Natural killer cell (primary cell): Measurements from ENCODE around the gene EEPD1. TPM values are rescaled to one million over a fixed set of nuclear protein-coding genes. Genes with fewer than 3 reads are reported as not detected.

Source experiments
- ATAC-seq, 3 donors: fragments of 150-1000 bp in 2 of 3; fragments of 200-7000 bp in 1 of 3; cut with Tn5 transposase; 1 replicate in 1 of 3; 2 replicates in 2 of 3; pipeline ENCODE4 v1.10.0; 2021; ENCODE audit warnings: mild to moderate bottlenecking in 2 of 3, moderate library complexity in 2 of 3
- DNase-seq, 2 donors: peaks; one replicate each; pipeline versions ENCODE4 v3.0.0 to v3.0.0-alpha.2; 2013 to 2021; ENCODE audit warnings: mixed read lengths in 1 of 2
- H3K27ac ChIP-seq: one replicate; pipeline ENCODE4 v1.5.1; 2013; ENCODE audit warnings: mild to moderate bottlenecking, low read length
- H3K27me3 ChIP-seq: one replicate; pipeline ENCODE4 v1.6.1; 2013; ENCODE audit warnings: low read length; ENCODE audit not compliant: control insufficient read depth, insufficient read depth
- H3K36me3 ChIP-seq: one replicate; pipeline ENCODE4 v1.6.1; 2013; ENCODE audit warnings: low read length; ENCODE audit not compliant: control insufficient read depth, insufficient read depth
- H3K4me1 ChIP-seq: one replicate; pipeline ENCODE4 v1.6.1; 2013; ENCODE audit warnings: low read length; ENCODE audit not compliant: control insufficient read depth, insufficient read depth
- H3K4me3 ChIP-seq: one replicate; pipeline ENCODE4 v1.5.1; 2013; ENCODE audit warnings: low read length
- H3K9me3 ChIP-seq: one replicate; pipeline ENCODE4 v1.6.1; 2013; ENCODE audit warnings: low read length; ENCODE audit not compliant: control insufficient read depth, insufficient read depth
- H3K27ac Mint-ChIP-seq, 2 donors: one replicate each; pipeline ENCODE4 v1.8.0; 2022; ENCODE audit warnings: mild to moderate bottlenecking in 2 of 2, mixed read lengths in 2 of 2, moderate library complexity in 1 of 2
- H3K27me3 Mint-ChIP-seq, 2 donors: one replicate each; pipeline ENCODE4 v1.8.0; 2022; ENCODE audit warnings: low read depth in 2 of 2, mixed read lengths in 2 of 2
- H3K36me3 Mint-ChIP-seq: one replicate; pipeline ENCODE4 v1.8.0; 2022; ENCODE audit warnings: mixed read lengths
- H3K4me1 Mint-ChIP-seq, 2 donors: one replicate each; pipeline ENCODE4 v1.8.0; 2022; ENCODE audit warnings: mixed read lengths in 2 of 2
- H3K4me3 Mint-ChIP-seq: one replicate; pipeline ENCODE4 v1.8.0; 2022; ENCODE audit warnings: mild to moderate bottlenecking, moderate library complexity, mixed read lengths
- H3K9me3 Mint-ChIP-seq, 2 donors: one replicate each; pipeline ENCODE4 v1.8.0; 2022; ENCODE audit warnings: mixed read lengths in 2 of 2
- CTCF ChIP-seq: fragments of 200-600 bp; IDR thresholded peaks from one replicate; pipeline ENCODE4 v1.8.0; 2022; ENCODE audit warnings: antibody characterized with exemption
- WGBS: methylation state at CpG from one replicate; pipeline ENCODE4 v1.1.7; 2013; ENCODE audit warnings: missing lambda C conversion rate; ENCODE audit not compliant: insufficient coverage; 5-methylcytosine and 5-hydroxymethylcytosine counted together
- intact Hi-C: fragments of 100-400 bp; cut with micrococcal nuclease; formaldehyde crosslinking; loops from one replicate; pipeline ENCODE4 v1.14.2; 2022
- total RNA-seq, 4 donors: library from RNA; stranded (reverse); fragments of 120-200 nt in 1 of 4; gene quantifications; one replicate each; pipeline versions ENCODE4 v1.2.3 to v1.2.4, GENCODE V29; 2013 to 2022

EEPD1 gene
- total RNA-seq, 3 donors from 2014 or later (not counting 1 experiment from before 2014, with no cell fraction given), result 0.45 to 4.9 (median 1.4) TPM

- Mint-ChIP-seq H3K36me3 (no peaks in the 10 kb centered on the region), H3K9me3 (no peaks in the 10 kb centered on the region), H3K4me1 (no peaks in the 10 kb centered on the region), H3K27ac (no peak overlapping the region), H3K4me3 (no peak overlapping the region), H3K27me3 (no peaks in the 10 kb centered on the region)
- Histone ChIP-seq H3K4me1 (no peaks in the 10 kb centered on the region), H3K27me3 (peaks cover 2% of the 10 kb centered on the region), H3K36me3 (no peaks in the 10 kb centered on the region), H3K9me3 (no peaks in the 10 kb centered on the region), H3K27ac (no peak overlapping the region), H3K4me3 (no peak overlapping the region)
- 100% methylated on average over 3 of the region's 3 CpGs for WGBS
- no peak for TF ChIP-seq CTCF
- ATAC-seq, result no peak
- DNase-seq, result no peak
- intact Hi-C loops, result no loop called here
These were observed 185.2 kb downstream of the EEPD1 start for GRCh38 chr7:36338256-36338655.

GRCh38 chr7:36343548-36343947 lies 190.5 kb downstream of the EEPD1 start:
- Mint-ChIP-seq H3K4me1 (no peaks in the 10 kb centered on the region), H3K27ac (no peak overlapping the region), H3K36me3 (no peaks in the 10 kb centered on the region), H3K9me3 (no peaks in the 10 kb centered on the region), H3K27me3 (peaks cover 0 to 4% of the 10 kb centered on the region in 2 donors), H3K4me3 (no peak overlapping the region)
- Histone ChIP-seq H3K36me3 (no peaks in the 10 kb centered on the region), H3K4me3 (no peak overlapping the region), H3K27ac (no peak overlapping the region), H3K9me3 (no peaks in the 10 kb centered on the region), H3K4me1 (no peaks in the 10 kb centered on the region), H3K27me3 (peaks cover 2% of the 10 kb centered on the region)
- no peak for DNase-seq
- ATAC-seq, result no peak
- intact Hi-C loops, result no loop called here
- no CpG with 5 or more reads among the region's 1 CpG for WGBS
- TF ChIP-seq CTCF, result no peak

- H3K36me3 Mint-ChIP-seq, result no peaks in the 10 kb centered on the region
- DNase-seq (no peak), ATAC-seq (no peak)
- intact Hi-C loops, result no loop called here
- H3K9me3 Mint-ChIP-seq, result no peaks in the 10 kb centered on the region
- 55% methylated on average over 2 of the region's 2 CpGs for WGBS
- no peaks in the 10 kb centered on the region for H3K9me3 ChIP-seq
- H3K4me3 Mint-ChIP-seq, result no peak overlapping the region
- peaks cover 0 to 4% of the 10 kb centered on the region in 2 donors for H3K27me3 Mint-ChIP-seq
- H3K36me3 ChIP-seq, result no peaks in the 10 kb centered on the region
- H3K4me1 ChIP-seq, result no peaks in the 10 kb centered on the region
- H3K27me3 ChIP-seq, result peaks cover 2% of the 10 kb centered on the region
- no peak overlapping the region for H3K27ac ChIP-seq
- no peak for TF ChIP-seq CTCF
- H3K4me1 Mint-ChIP-seq, result no peaks in the 10 kb centered on the region
- H3K27ac Mint-ChIP-seq, result no peak overlapping the region
- H3K4me3 ChIP-seq, result no peak overlapping the region
These were observed 191.6 kb downstream of the EEPD1 start for GRCh38 chr7:36344622-36345021.

GRCh38 chr7:36346260-36346831 lies 193.3 kb downstream of the EEPD1 start:
- no peaks in the 10 kb centered on the region for H3K36me3 ChIP-seq
- no peak for ATAC-seq

More at GRCh38 chr7:36346260-36346831, 193.3 kb downstream of the EEPD1 start:
- no peak for DNase-seq
- H3K4me1 Mint-ChIP-seq, result no peaks in the 10 kb centered on the region
- H3K27ac Mint-ChIP-seq, result no peak overlapping the region
- H3K36me3 Mint-ChIP-seq, result no peaks in the 10 kb centered on the region
- intact Hi-C loops, result no loop called here
- no peak overlapping the region for H3K4me3 Mint-ChIP-seq
- no peak overlapping the region for H3K4me3 ChIP-seq
- H3K27ac ChIP-seq, result no peak overlapping the region
- peaks cover 2% of the 10 kb centered on the region for H3K27me3 ChIP-seq
- no peaks in the 10 kb centered on the region for H3K4me1 ChIP-seq
- WGBS, result 92% methylated on average over 6 of the region's 6 CpGs
- H3K27me3 Mint-ChIP-seq, result peaks cover 0 to 4% of the 10 kb centered on the region in 2 donors
- no peaks in the 10 kb centered on the region for H3K9me3 ChIP-seq
- no peaks in the 10 kb centered on the region for H3K9me3 Mint-ChIP-seq
- no peak for TF ChIP-seq CTCF
